Activated CD4-positive, alpha-beta memory T cell treated with anti-CD3 and anti-CD28 coated beads for 36 hours (primary cell): Measurements from ENCODE around the gene LYSMD4. TPM values are rescaled to one million over a fixed set of nuclear protein-coding genes. Genes with fewer than 3 reads are reported as not detected.

Experiments
- CTCF ChIA-PET: fragments of 350-600 bp; sonication (Branson Sonifier 250); formaldehyde crosslinking; loops from one replicate; lab custom pipeline; 2021; ENCODE audit warnings: antibody characterized with exemption, inconsistent platforms; lab: Charles Lee
- POLR2A ChIA-PET: fragments of 350-600 bp; sonication (Branson Sonifier 250); formaldehyde crosslinking; loops from one replicate; lab custom pipeline; 2021; ENCODE audit warnings: antibody characterized with exemption; lab: Charles Lee
- DNase-seq: peaks from one replicate; pipeline ENCODE4 v3.0.0-alpha.2; 2020
- H3K27ac Mint-ChIP-seq: one replicate; pipeline ENCODE4 v1.8.0; 2021; ENCODE audit warnings: mixed read lengths
- H3K27me3 Mint-ChIP-seq: one replicate; pipeline ENCODE4 v1.8.0; 2021; ENCODE audit warnings: mixed read lengths
- H3K36me3 Mint-ChIP-seq: one replicate; pipeline ENCODE4 v1.8.0; 2021; ENCODE audit warnings: mixed read lengths
- H3K4me1 Mint-ChIP-seq: one replicate; pipeline ENCODE4 v1.8.0; 2021; ENCODE audit warnings: low read depth, mixed read lengths
- H3K4me3 Mint-ChIP-seq: one replicate; pipeline ENCODE4 v1.8.0; 2021; ENCODE audit warnings: mild to moderate bottlenecking, mixed read lengths
- H3K9me3 Mint-ChIP-seq: one replicate; pipeline ENCODE4 v1.8.0; 2021; ENCODE audit warnings: mixed read lengths
- intact Hi-C: fragments of 100-400 bp; cut with micrococcal nuclease; formaldehyde crosslinking; loops from one replicate; pipeline ENCODE4 v1.15.1; 2023
- total RNA-seq, 2 experiments: library from RNA; stranded (reverse); gene quantifications; one replicate each; pipeline ENCODE4 v1.2.3, GENCODE V29; 2021

LYSMD4 gene
- total RNA-seq, 2 experiments from 2014 or later: 5.2 to 7.6 TPM

DNA sequence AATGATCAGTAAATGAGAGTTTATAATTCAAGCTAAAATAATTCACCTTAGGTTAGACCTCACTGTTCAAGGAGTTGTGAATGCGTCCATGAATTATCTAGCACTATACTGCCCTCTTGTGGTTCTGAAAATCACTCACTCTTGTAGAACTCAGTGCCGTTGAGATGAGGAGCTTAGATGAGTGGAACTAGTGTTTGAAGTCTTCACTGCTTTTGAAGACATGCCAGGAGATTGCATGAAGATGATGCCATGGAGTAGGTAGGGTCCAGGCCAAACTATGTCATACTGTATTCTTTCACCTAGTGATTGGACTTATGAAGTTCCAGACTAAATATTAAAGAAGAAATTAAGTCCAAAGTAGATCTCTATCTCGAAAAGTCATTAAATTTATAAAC is 28.8 kb downstream of the LYSMD4 start:
- H3K4me3 Mint-ChIP-seq: no peak overlapping the region
- H3K27ac Mint-ChIP-seq: no peak overlapping the region
- H3K36me3 Mint-ChIP-seq: no peaks in the 10 kb centered on the region
- intact Hi-C loops: loop anchor here (1.0 to 5.0 kb wide), 6 partner anchors 51 to 600 kb away; no protein-coding TSS in a partner anchor
- no peak for DNase-seq
- peaks cover 40% of the 10 kb centered on the region for H3K4me1 Mint-ChIP-seq
- H3K9me3 Mint-ChIP-seq: no peaks in the 10 kb centered on the region
- no peaks in the 10 kb centered on the region for H3K27me3 Mint-ChIP-seq
- ChIA-PET POLR2A (interaction anchor here (0.9 to 1.3 kb wide), 4 partner anchors 137 to 432 kb away, joined by 3 to 4 read pairs (median 4); partner anchors contain the start of gene MEF2A), CTCF (interaction anchor here (0.6 to 3.2 kb wide), 74 partner anchors 8 to 628 kb away, joined by 3 to 118 read pairs (median 4); partner anchors contain the start of genes LRRC28, LYSMD4, MEF2A and SYNM)

DNA sequence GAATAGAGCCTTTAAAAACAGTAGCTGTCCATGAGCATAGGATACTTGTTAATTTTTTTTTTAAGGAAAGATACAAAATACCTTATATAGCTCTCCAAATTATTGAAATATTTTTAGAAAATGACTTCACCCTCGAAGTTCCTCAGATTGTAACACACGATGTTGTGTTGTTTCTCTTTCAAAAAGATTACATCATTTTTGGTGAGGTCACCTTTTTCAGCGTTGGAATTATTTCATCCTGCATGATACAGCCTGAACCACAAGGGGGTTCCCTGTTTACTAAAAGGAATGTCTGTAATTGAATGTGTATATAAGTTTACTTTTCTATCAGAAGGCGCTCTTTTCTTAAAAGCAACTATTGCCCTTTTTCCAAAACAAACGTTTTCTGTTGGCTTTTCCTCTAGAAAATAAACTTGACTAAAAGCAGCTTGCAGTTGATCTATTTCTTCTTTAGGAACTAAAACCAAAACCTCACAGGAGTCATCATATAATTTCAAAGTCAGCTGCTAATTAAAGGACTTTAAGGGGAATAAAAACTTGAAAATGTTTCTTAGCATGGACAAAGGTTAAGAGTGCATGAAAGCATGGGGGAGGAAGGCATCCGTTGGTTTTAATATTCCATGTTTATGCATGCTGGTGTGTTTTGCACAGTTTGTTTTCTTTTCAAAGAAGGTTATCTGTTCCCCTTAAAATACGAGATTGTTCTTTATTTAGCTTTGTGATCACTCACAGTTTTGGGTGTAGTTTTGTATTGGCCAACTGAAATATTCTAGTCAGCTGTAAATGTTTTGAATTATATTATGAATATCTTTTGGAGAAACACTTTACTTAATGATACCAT is 29.4 kb downstream of the LYSMD4 start:
- H3K27ac Mint-ChIP-seq: no peak overlapping the region
- no peaks in the 10 kb centered on the region for H3K36me3 Mint-ChIP-seq
- peaks cover 39% of the 10 kb centered on the region for H3K4me1 Mint-ChIP-seq
- intact Hi-C loops: loop anchor here (1.0 to 5.0 kb wide), 7 partner anchors 51 to 600 kb away; no protein-coding TSS in a partner anchor
- ChIA-PET POLR2A (interaction anchor here (0.9 to 1.3 kb wide), 4 partner anchors 137 to 431 kb away, joined by 3 to 4 read pairs (median 4); partner anchors contain the start of gene MEF2A), CTCF (interaction anchor here (0.7 to 3.2 kb wide), 66 partner anchors 8 to 627 kb away, joined by 3 to 118 read pairs (median 5); partner anchors contain the start of genes LRRC28, LYSMD4, MEF2A and SYNM)
- no peak overlapping the region for H3K4me3 Mint-ChIP-seq
- no peaks in the 10 kb centered on the region for H3K27me3 Mint-ChIP-seq
- no peaks in the 10 kb centered on the region for H3K9me3 Mint-ChIP-seq
- DNase-seq: no peak

DNA sequence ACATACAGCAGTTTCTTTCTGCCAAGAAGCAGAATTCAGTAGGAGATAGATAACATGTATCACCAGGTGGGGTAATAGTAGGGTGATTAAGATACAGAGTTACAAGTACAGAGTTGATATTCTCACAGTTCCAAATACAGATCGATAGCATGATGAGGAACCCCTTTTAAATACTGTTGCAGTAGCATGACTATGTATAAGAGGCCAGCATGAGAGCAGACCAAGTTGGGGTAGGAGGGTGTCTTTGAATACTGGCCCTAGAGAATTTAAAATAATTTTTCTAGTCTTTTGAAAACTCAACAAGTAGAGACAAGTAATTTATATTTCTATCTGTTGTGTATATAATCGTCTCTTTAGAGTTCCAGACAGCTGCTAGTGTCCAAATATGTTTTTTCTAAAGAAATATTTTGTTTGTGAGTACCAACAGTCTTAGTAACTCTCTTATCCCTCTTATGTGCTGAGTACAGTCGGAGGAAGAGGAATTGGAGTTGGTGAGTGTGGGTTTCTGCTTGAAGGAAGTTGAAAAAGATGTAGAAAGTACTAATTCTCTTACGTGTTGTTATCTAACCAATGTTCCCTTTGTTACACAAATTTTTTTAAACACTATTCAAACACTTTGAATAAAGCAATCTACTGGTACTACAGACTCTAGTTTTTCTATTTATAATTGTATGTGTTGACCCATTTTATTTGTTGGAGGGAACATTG is 30.2 kb downstream of the LYSMD4 start:
- no peaks in the 10 kb centered on the region for H3K27me3 Mint-ChIP-seq

DNA sequence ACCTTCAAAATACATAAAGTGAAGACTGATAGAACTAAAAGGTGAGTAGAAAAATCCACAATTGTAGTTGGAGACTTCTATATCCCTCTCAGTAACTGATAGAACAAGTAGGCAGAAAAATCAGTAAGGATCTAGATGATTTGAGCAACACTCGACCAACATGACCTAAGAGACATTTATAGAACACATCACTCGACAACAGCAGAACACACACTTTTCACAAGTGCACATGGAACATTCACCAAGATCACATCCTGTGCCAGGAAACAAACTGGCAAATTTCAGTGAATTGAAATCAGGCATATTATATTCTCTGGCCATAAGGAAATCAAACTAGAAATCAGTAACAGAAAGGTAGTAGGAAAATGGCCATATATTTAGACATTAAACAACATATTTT is 37.1 kb downstream of the LYSMD4 start:
- intact Hi-C loops: no loop called here
- ChIA-PET POLR2A (no interaction called here), CTCF (interaction anchor here (1.6 kb wide), 1 partner anchor 9 kb away, joined by 8 read pairs; no protein-coding TSS in a partner anchor)
- Mint-ChIP-seq H3K36me3 (peaks cover 13% of the 10 kb centered on the region), H3K4me3 (no peak overlapping the region), H3K27me3 (no peaks in the 10 kb centered on the region), H3K9me3 (no peaks in the 10 kb centered on the region), H3K27ac (no peak overlapping the region), H3K4me1 (no peaks in the 10 kb centered on the region)
- no peak for DNase-seq

More for the DNA sequence above, 30.2 kb downstream of the LYSMD4 start:
- Mint-ChIP-seq H3K4me1 (peaks cover 33% of the 10 kb centered on the region), H3K27ac (no peak overlapping the region), H3K4me3 (no peak overlapping the region), H3K9me3 (no peaks in the 10 kb centered on the region), H3K36me3 (no peaks in the 10 kb centered on the region)
- intact Hi-C loops: loop anchor here (2.0 to 5.0 kb wide), 3 partner anchors 201 to 361 kb away; no protein-coding TSS in a partner anchor
- POLR2A ChIA-PET: interaction anchor here (0.9 to 1.0 kb wide), 2 partner anchors 136 to 137 kb away, joined by 3 to 4 read pairs; partner anchors contain the start of gene MEF2A
- DNase-seq: no peak
- CTCF ChIA-PET: interaction anchor here (0.8 to 3.2 kb wide), 17 partner anchors 9 to 433 kb away, joined by 3 to 118 read pairs (median 10); partner anchors contain the start of genes LYSMD4 and MEF2A

DNA sequence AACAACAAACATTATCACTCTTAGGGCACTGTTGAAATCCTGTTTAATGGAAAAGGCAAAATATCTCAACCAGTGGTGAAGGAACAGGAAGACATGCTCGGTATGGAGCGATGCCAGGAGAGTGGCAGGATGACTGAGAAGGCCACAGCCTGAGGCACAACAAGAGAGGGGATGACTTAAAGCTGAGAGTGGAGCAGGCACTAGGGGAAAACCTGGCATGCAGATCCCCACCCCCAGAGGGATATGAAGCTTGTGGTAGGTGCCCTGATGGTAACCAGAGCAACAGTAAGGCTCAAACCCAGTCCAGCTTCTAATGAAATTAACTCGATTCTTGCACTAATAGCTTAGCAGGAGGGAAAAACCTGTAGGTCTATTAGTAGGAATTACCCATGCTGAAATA is 40.4 kb downstream of the LYSMD4 start:
- intact Hi-C loops: no loop called here
- Mint-ChIP-seq H3K4me1 (no peaks in the 10 kb centered on the region), H3K9me3 (no peaks in the 10 kb centered on the region), H3K27me3 (no peaks in the 10 kb centered on the region), H3K27ac (no peak overlapping the region), H3K36me3 (peaks cover 21% of the 10 kb centered on the region), H3K4me3 (no peak overlapping the region)
- ChIA-PET CTCF (interaction anchor here (1.3 to 1.9 kb wide), 2 partner anchors 11 to 420 kb away, joined by 6 to 7 read pairs; no protein-coding TSS in a partner anchor), POLR2A (no interaction called here)
- no peak for DNase-seq

DNA sequence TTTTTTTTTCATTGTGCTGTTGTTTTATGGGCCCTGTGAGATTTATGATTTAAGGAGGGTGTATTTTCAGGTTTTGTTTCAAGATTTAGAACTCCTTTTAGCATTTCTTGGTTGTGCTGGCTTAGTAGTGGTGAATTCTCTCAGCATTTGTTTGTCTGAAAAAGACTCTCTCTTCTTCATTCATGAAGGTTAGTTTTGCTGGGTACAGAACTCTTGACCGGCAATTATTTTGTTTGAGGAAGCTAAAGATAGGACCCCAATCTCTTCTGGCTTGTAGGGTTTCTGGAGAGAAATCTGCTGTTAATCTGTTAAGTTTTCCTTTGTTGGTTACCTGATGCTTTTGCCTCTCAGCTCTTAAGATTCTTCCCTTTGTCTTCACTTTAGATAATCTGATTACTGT is 46.9 kb downstream of the LYSMD4 start:
- no peaks in the 10 kb centered on the region for H3K27me3 Mint-ChIP-seq
- H3K9me3 Mint-ChIP-seq: peaks cover 16% of the 10 kb centered on the region
- H3K27ac Mint-ChIP-seq: no peak overlapping the region
- no peak for DNase-seq
- H3K4me1 Mint-ChIP-seq: peaks cover 18% of the 10 kb centered on the region
- H3K36me3 Mint-ChIP-seq: peaks cover 40% of the 10 kb centered on the region
- intact Hi-C loops: no loop called here
- CTCF ChIA-PET: interaction anchor here (1.8 kb wide), 1 partner anchor 18 kb away, joined by 11 read pairs; no protein-coding TSS in a partner anchor
- POLR2A ChIA-PET: no interaction called here
- no peak overlapping the region for H3K4me3 Mint-ChIP-seq

DNA sequence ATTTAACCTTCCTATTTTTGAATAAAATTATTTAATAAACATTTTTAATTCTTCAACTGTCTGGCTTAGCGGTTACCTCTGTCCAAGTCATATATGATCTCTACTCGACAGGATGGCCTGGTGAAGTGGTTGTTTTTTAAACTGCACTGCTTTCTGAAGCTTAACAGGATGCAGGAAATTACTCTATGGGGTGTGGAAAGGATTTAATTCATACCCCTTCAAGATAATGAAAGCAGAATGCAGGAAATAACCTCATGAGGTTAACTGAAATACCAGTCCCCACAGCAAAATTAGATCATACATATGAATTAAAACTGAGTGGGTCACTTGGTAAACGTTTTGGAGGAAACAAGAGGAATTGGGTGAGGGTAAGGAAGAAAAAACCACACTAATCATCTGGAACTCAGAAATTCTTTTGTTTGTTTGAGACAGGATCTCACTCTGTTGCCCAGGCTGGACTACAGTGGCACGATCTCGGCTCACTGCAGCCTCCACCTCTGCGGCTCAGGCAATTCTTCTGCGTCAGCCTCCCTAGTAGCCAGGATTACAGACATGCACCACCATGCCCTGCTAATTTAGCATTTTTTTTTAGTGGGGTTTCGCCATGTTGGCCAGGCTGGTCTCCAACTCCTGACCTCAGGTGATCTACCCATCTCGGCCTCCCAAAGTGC is 50.1 kb downstream of the LYSMD4 start:
- no peak for DNase-seq
- Mint-ChIP-seq H3K4me1 (peaks cover 18% of the 10 kb centered on the region), H3K9me3 (peaks cover 16% of the 10 kb centered on the region), H3K36me3 (peaks cover 41% of the 10 kb centered on the region), H3K4me3 (no peak overlapping the region), H3K27me3 (no peaks in the 10 kb centered on the region), H3K27ac (peak overlapping the region; percentile 61)
- intact Hi-C loops: no loop called here
- CTCF ChIA-PET: interaction anchor here (1.1 kb wide), 1 partner anchor 21 kb away, joined by 3 read pairs; no protein-coding TSS in a partner anchor
- POLR2A ChIA-PET: no interaction called here

DNA sequence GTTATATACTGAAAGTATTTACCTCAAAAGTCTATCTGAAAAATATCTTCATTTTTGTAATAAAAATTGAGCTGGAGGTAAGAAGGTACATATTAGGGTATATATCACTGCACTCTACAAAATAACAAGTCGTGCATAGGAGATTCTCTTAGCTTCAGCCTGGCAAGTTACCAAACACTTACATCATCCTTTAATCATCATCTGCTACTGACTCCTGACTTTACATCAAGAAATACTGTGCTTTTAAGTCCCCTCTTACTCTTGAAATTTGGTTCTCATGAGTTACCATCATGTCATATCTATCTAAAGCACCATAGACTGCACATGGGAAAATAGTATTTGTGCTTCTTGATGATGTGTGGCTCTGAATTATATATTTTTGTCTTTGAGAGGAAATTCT is 50.8 kb downstream of the LYSMD4 start:
- ChIA-PET POLR2A (no interaction called here), CTCF (interaction anchor here (1.1 kb wide), 1 partner anchor 22 kb away, joined by 3 read pairs; no protein-coding TSS in a partner anchor)
- no peak overlapping the region for H3K4me3 Mint-ChIP-seq
- intact Hi-C loops: no loop called here
- H3K27me3 Mint-ChIP-seq: no peaks in the 10 kb centered on the region
- peak overlapping the region; percentile 1 for H3K27ac Mint-ChIP-seq
- H3K36me3 Mint-ChIP-seq: peaks cover 42% of the 10 kb centered on the region
- peaks cover 16% of the 10 kb centered on the region for H3K9me3 Mint-ChIP-seq
- peaks cover 18% of the 10 kb centered on the region for H3K4me1 Mint-ChIP-seq
- no peak for DNase-seq

DNA sequence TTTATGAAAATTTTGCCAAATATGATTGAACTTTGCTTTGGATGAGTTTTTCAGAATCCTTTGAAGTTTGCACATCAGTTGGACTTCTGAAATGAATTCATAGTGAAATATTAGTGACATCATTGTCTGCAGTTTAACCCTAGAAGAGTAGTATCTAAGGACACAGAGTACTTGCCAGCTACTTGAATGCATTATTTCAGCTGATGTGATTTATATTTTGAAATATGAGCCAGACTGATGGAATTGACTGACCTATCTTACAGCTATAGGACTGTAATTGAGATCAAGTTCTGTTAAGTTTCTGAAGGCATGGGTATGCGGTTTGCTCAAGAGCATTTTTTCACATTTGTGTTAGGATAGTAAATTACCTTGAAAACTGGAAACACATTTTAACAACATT is 51.2 kb downstream of the LYSMD4 start:
- DNase-seq: no peak
- Mint-ChIP-seq H3K4me1 (peaks cover 18% of the 10 kb centered on the region), H3K4me3 (no peak overlapping the region), H3K27ac (no peak overlapping the region), H3K27me3 (no peaks in the 10 kb centered on the region), H3K9me3 (peaks cover 16% of the 10 kb centered on the region), H3K36me3 (peaks cover 42% of the 10 kb centered on the region)
- CTCF ChIA-PET: interaction anchor here (1.1 kb wide), 1 partner anchor 22 kb away, joined by 3 read pairs; no protein-coding TSS in a partner anchor
- POLR2A ChIA-PET: no interaction called here
- intact Hi-C loops: no loop called here

DNA sequence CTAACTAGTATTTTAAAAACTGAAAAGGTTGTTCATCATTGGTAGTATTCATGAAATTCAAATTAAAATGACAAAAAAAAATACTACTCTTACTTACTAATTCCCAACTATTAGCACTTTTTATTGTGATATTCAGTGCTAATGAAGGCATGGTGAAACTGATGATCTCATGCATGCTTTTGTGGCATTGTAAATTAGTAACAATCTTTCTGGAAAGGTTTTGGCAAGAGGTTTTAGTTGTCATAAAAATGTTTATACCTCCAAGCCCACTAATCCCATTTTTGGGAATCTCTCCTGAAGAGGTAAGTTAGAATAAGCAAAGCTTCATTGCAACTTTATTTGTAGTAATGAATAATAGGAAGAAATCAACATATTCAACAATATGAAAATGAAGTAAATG is 53.0 kb downstream of the LYSMD4 start:
- POLR2A ChIA-PET: no interaction called here
- Mint-ChIP-seq H3K4me3 (no peak overlapping the region), H3K9me3 (peaks cover 3% of the 10 kb centered on the region), H3K4me1 (peaks cover 18% of the 10 kb centered on the region), H3K36me3 (peaks cover 36% of the 10 kb centered on the region), H3K27me3 (no peaks in the 10 kb centered on the region), H3K27ac (no peak overlapping the region)
- no peak for DNase-seq
- CTCF ChIA-PET: interaction anchor here (1.9 kb wide), 1 partner anchor 24 kb away, joined by 5 read pairs; no protein-coding TSS in a partner anchor
- intact Hi-C loops: no loop called here

DNA sequence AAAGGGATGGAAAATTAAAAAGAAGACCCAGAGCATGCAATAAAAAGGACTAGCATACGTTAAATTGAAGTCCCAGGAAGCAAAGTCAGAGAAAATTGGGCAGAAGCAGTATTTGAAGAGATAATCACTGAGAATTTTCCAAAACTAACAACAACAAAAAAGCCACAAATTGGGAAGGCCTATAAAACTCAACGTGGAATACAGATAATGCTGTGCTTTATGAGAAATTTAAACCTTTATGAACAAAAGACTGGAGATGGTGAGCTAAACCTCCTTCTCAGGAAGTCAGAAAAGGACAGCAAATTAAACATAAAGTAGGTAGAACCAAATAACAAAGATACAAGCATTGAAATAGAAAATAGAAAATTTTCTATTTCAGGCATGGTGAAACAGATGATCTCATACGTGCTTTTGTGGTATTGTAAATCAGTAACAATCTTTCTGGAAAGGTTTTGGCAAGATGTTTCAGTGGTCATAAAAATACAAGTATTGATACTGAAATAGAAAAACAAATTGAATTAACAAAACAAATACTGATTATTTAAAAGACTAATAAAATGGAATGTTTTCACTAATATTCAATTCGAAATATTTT is 55.6 kb downstream of the LYSMD4 start:
- H3K4me1 Mint-ChIP-seq: peaks cover 8% of the 10 kb centered on the region
- DNase-seq: no peak
- no peak overlapping the region for H3K4me3 Mint-ChIP-seq
- ChIA-PET CTCF (no interaction called here), POLR2A (no interaction called here)
- no peak overlapping the region for H3K27ac Mint-ChIP-seq
- no peaks in the 10 kb centered on the region for H3K27me3 Mint-ChIP-seq
- peaks cover 31% of the 10 kb centered on the region for H3K36me3 Mint-ChIP-seq
- no peaks in the 10 kb centered on the region for H3K9me3 Mint-ChIP-seq
- intact Hi-C loops: no loop called here
